GM12878 (cell line): ENCODE results near the gene ANKRD34C. TPM values are rescaled to one million over a fixed set of nuclear protein-coding genes. Genes with fewer than 3 reads are reported as not detected.

ENCODE experiments used
- RB1 ChIP-seq: fragments of 450-650 bp; formaldehyde crosslinking; IDR thresholded peaks from 2 replicates; pipeline ENCODE4 v1.6.1; 2017; ENCODE audit warnings: mild to moderate bottlenecking, borderline replicate concordance
- ZBTB11 ChIP-seq: fragments of 450-650 bp; formaldehyde crosslinking; IDR thresholded peaks from 2 replicates; pipeline ENCODE4 v1.5.0; 2022; ENCODE audit warnings: mild to moderate bottlenecking, missing genetic modification characterization
- ZBTB40 ChIP-seq: fragments of 450-650 bp; IDR thresholded peaks from 2 replicates; pipeline ENCODE4 v1.6.1; 2016; ENCODE audit warnings: mild to moderate bottlenecking, moderate library complexity, borderline replicate concordance
- polyA plus RNA-seq, 11 experiments: library from polyadenylated mRNA; depleted of rRNA in 4 of 11; unstranded in 6 of 11; stranded (reverse) in 5 of 11; fragments of >200 nt; fragmentation: Nextera tagmentation in 4 of 11; fragmentation: Illumina TruSeq in 1 of 11; extraction: Ambion mirVana in 4 of 11; extraction: Trizol in 1 of 11; gene quantifications; 1 replicate in 1 of 11; 2 replicates in 10 of 11; pipeline versions ENCODE4 v1.2.1 to v1.2.3, GENCODE V29; 2011 to 2016; ENCODE audit warnings: inconsistent platforms in 2 of 11, missing spikeins in 2 of 11, low read depth in 1 of 11
- total RNA-seq, 4 experiments: library from RNA; depleted of rRNA in 3 of 4; stranded (reverse); fragments of >200 nt in 3 of 4; fragmentation: Illumina TruSeq in 1 of 4; extraction: Trizol in 1 of 4; gene quantifications; 2 replicates each; pipeline versions ENCODE4 v1.2.1 to v1.2.3, GENCODE V29; 2013 to 2021

Gene ANKRD34C
- total and polyA plus RNA-seq, 10 of the 15 experiments (the other 5 are each of a cell fraction or from before 2014, with no cell fraction given), result 0.01 TPM; not detected in 9

- no peak for TF ChIP-seq ZBTB11 (CRISPR knock-in tag)
- no peak for TF ChIP-seq ZBTB40
- TF ChIP-seq RB1, result no peak
Observed at GRCh38 chr15:79315623-79316328, 33.3 kb downstream of the ANKRD34C start (continued).
